Sigmoid colon (tissue), 4 donors: Measurements from ENCODE around the gene TMEM179.

Experiments used
- EP300 ChIP-seq, 4 donors: sonication (generic); formaldehyde crosslinking; IDR thresholded peaks; one replicate each; pipeline ENCODE4 v1.6.1; 2017; ENCODE audit warnings: antibody characterized with exemption in 4 of 4
- POLR2A ChIP-seq, 2 donors: fragments of 450-650 bp; IDR thresholded peaks; one replicate each; pipeline ENCODE4 v1.6.1; 2016; ENCODE audit warnings: antibody characterized with exemption in 2 of 2, mild to moderate bottlenecking in 2 of 2, moderate library complexity in 2 of 2
- TF ChIP-seq, protein P1 (sequence below), 4 experiments: fragments of 450-650 bp in 3 of 4; fragments of 200-600 bp in 1 of 4; IDR thresholded peaks; one replicate each; pipeline ENCODE4 v1.5.1; 2016 to 2019; ENCODE audit warnings: antibody characterized with exemption in 4 of 4, mild to moderate bottlenecking in 3 of 4, moderate library complexity in 2 of 4

DNA sequence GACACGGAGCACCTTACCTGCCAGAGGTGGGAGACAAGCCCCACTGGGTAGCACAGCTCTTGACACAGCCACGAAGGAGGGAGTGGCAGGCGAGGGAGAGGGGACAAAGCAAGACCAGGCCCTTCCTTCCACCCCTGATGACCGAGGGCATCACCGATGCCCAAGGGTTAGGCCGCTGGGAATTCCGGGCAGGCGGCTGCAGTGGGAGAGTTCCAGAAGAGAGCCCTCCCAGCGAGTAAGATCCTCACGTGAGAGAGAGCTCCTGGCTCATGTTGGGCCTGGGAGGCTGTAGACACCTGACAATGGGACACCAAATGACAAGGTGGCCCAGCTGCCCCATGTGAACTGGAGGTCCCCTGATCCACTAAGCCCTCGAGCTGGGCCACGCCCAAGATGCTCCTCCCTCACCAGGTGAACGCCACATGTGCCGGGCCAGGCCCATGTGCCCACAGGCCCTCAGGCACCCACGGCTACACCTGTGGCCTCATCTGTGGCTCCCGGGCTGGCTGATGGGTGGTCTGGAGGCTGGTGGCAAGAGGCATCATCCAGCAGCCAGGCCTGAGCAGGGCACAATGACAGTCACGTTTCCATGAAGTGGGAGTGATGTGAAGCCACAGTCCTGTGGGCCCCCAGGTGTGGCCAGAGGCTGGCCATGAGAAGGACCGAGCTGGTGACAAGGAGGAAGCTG, 57.1 kb downstream of the TMEM179 start:
- TF ChIP-seq EP300 (IDR thresholded peaks at IDR 0.05) (no peak), POLR2A (IDR thresholded peaks at IDR 0.05) (no peak)
- TF ChIP-seq, protein P1, sequence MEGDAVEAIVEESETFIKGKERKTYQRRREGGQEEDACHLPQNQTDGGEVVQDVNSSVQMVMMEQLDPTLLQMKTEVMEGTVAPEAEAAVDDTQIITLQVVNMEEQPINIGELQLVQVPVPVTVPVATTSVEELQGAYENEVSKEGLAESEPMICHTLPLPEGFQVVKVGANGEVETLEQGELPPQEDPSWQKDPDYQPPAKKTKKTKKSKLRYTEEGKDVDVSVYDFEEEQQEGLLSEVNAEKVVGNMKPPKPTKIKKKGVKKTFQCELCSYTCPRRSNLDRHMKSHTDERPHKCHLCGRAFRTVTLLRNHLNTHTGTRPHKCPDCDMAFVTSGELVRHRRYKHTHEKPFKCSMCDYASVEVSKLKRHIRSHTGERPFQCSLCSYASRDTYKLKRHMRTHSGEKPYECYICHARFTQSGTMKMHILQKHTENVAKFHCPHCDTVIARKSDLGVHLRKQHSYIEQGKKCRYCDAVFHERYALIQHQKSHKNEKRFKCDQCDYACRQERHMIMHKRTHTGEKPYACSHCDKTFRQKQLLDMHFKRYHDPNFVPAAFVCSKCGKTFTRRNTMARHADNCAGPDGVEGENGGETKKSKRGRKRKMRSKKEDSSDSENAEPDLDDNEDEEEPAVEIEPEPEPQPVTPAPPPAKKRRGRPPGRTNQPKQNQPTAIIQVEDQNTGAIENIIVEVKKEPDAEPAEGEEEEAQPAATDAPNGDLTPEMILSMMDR (IDR thresholded peaks at IDR 0.05) = no peak
